Suprapubic skin (tissue), 4 donors: Measurements from ENCODE around the gene DDX27.

ENCODE experiments used
- CTCF ChIP-seq, 2 donors: fragments of 200-600 bp in 1 of 2; fragments of 450-650 bp in 1 of 2; sonication (generic) in 1 of 2; IDR thresholded peaks; one replicate each; pipeline ENCODE4 v1.5.1; 2016 to 2019; ENCODE audit warnings: antibody characterized with exemption in 2 of 2, mild to moderate bottlenecking in 1 of 2, moderate library complexity in 1 of 2
- POLR2A ChIP-seq, 2 donors: fragments of 450-650 bp; IDR thresholded peaks; one replicate each; pipeline ENCODE4 v1.6.1; 2017; ENCODE audit warnings: antibody characterized with exemption in 2 of 2, mild to moderate bottlenecking in 2 of 2, moderate library complexity in 2 of 2
- POLR2AphosphoS5 ChIP-seq, 3 donors: sonication (generic); formaldehyde crosslinking; IDR thresholded peaks; one replicate each; pipeline ENCODE4 v1.6.1; 2017; ENCODE audit warnings: antibody characterized with exemption in 3 of 3

GRCh38 chr20:49278818-49279676 lies 59.8 kb downstream of the DDX27 start:
- TF ChIP-seq POLR2A (IDR thresholded peaks at IDR 0.05) (no peak), CTCF (IDR thresholded peaks at IDR 0.05) (no peak), POLR2AphosphoS5 (IDR thresholded peaks at IDR 0.05) (no peak)
